K562 (cell line): ENCODE data around the gene RTBDN. TPM values are rescaled to one million over a fixed set of nuclear protein-coding genes. Genes with fewer than 3 reads are reported as not detected.

Experiments
- ARID3B ChIP-seq: fragments of 250-450 bp; sonication (Bioruptor Pico); IDR thresholded peaks from 2 replicates; pipeline ENCODE4 v1.4.0; 2020; ENCODE audit warnings: borderline replicate concordance
- BHLHE40 ChIP-seq: IDR thresholded peaks from 2 replicates; pipeline ENCODE4 v1.6.1; 2011; ENCODE audit warnings: low read length, improper control_type of control experiment
- CBX3 ChIP-seq, 2 experiments: IDR thresholded peaks; 1 replicate in 1 of 2; 2 replicates in 1 of 2; pipeline ENCODE4 v1.6.1; 2012; ENCODE audit warnings: inconsistent platforms in 2 of 2, low read length in 2 of 2, borderline replicate concordance in 1 of 2, control low read depth in 1 of 2
- HIVEP1 ChIP-seq: fragments of 250-450 bp; sonication (Bioruptor Pico); IDR thresholded peaks from 2 replicates; pipeline ENCODE4 v1.4.0; 2020; ENCODE audit warnings: mild to moderate bottlenecking
- MBD2 ChIP-seq: sonication (generic); IDR thresholded peaks from 2 replicates; pipeline ENCODE4 v1.6.1; 2016; ENCODE audit warnings: low read depth, borderline replicate concordance
- NFIX ChIP-seq: fragments of 250-450 bp; sonication (Bioruptor Pico); IDR thresholded peaks from 2 replicates; pipeline ENCODE4 v1.4.0; 2020; ENCODE audit warnings: low read depth, mild to moderate bottlenecking, moderate library complexity
- SRSF7 ChIP-seq: fragments of 200-400 bp; formaldehyde crosslinking; optimal IDR thresholded peaks from 2 replicates; pipeline ENCODE3; 2017; ENCODE audit warnings: mild to moderate bottlenecking, low read depth, low read length
- ZNF134 ChIP-seq: fragments of 250-450 bp; sonication (Bioruptor Pico); conservative IDR thresholded peaks from 2 replicates; pipeline ENCODE4 v1.4.0; 2020
- ZNF197 ChIP-seq: fragments of 200-800 bp; sonication (Bioruptor generic); IDR thresholded peaks from 2 replicates; pipeline ENCODE4 v1.6.1; 2016; ENCODE audit warnings: low read depth, missing genetic modification characterization, missing compliant biosample characterization
- ZNF77 ChIP-seq: fragments of 250-450 bp; sonication (Bioruptor Pico); IDR thresholded peaks from 2 replicates; pipeline ENCODE4 v1.5.0; 2020
- ZSCAN32 ChIP-seq: fragments of 450-650 bp; formaldehyde crosslinking; IDR thresholded peaks from 2 replicates; pipeline ENCODE4 v1.4.0; 2020; ENCODE audit warnings: mild to moderate bottlenecking, moderate library complexity
- ZZZ3 ChIP-seq: fragments of 450-650 bp; IDR thresholded peaks from 2 replicates; pipeline ENCODE4 v1.6.1; 2016; ENCODE audit warnings: antibody characterized with exemption, mild to moderate bottlenecking, moderate library complexity
- polyA plus RNA-seq, 8 experiments: library from polyadenylated mRNA; depleted of rRNA in 4 of 8; stranded (reverse) in 5 of 8; unstranded in 3 of 8; fragments of >200 nt; fragmentation: Nextera tagmentation in 2 of 8; fragmentation: Illumina TruSeq in 1 of 8; extraction: Ambion mirVana in 2 of 8; extraction: Trizol in 1 of 8; gene quantifications; 2 replicates each; pipeline versions ENCODE4 v1.2.1 to v1.2.3, GENCODE V29; 2011 to 2014; ENCODE audit warnings: inconsistent platforms in 1 of 8, missing spikeins in 1 of 8
- total RNA-seq, 7 experiments: library from RNA; depleted of rRNA in 6 of 7; stranded (reverse); fragments of >200 nt in 6 of 7; fragmentation: Illumina TruSeq in 2 of 7; extraction: Trizol in 2 of 7; gene quantifications; 2 replicates each; pipeline versions ENCODE4 v1.2.1 to v1.2.3, GENCODE V29; 2011 to 2021; ENCODE audit warnings: low replicate concordance in 1 of 7
- TF ChIP-seq, protein P1 (sequence below), 2 experiments: fragments of 450-650 bp in 1 of 2; IDR thresholded peaks; 2 replicates each; pipeline ENCODE4 v1.6.1; 2011 to 2017; ENCODE audit warnings: low read depth in 2 of 2, antibody characterized with exemption in 1 of 2, borderline replicate concordance in 1 of 2, low read length in 1 of 2, mild to moderate bottlenecking in 1 of 2, mixed read lengths in 1 of 2; ENCODE audit not compliant: control insufficient read depth in 1 of 2
- TF ChIP-seq, protein P2 (sequence below): fragments of 250-450 bp; sonication (Bioruptor Pico); IDR thresholded peaks from 2 replicates; pipeline ENCODE4 v1.8.0; 2022; ENCODE audit warnings: inconsistent platforms, mild to moderate bottlenecking, moderate library complexity, borderline replicate concordance
- TF ChIP-seq, protein P3 (sequence below): fragments of 450-650 bp; IDR thresholded peaks from 2 replicates; pipeline ENCODE4 v1.6.1; 2017; ENCODE audit warnings: antibody characterized with exemption
- TF ChIP-seq, protein P4 (sequence below): fragments of 250-450 bp; sonication (Bioruptor Pico); IDR thresholded peaks from 2 replicates; pipeline ENCODE4 v1.5.0; 2021

Gene RTBDN
- total and polyA plus RNA-seq, 9 of the 15 experiments (the other 6 are each of a cell fraction or from before 2014, with no cell fraction given) = 0.20 to 2.3 (median 0.72) TPM; not detected in 1

- TF ChIP-seq, protein P1, sequence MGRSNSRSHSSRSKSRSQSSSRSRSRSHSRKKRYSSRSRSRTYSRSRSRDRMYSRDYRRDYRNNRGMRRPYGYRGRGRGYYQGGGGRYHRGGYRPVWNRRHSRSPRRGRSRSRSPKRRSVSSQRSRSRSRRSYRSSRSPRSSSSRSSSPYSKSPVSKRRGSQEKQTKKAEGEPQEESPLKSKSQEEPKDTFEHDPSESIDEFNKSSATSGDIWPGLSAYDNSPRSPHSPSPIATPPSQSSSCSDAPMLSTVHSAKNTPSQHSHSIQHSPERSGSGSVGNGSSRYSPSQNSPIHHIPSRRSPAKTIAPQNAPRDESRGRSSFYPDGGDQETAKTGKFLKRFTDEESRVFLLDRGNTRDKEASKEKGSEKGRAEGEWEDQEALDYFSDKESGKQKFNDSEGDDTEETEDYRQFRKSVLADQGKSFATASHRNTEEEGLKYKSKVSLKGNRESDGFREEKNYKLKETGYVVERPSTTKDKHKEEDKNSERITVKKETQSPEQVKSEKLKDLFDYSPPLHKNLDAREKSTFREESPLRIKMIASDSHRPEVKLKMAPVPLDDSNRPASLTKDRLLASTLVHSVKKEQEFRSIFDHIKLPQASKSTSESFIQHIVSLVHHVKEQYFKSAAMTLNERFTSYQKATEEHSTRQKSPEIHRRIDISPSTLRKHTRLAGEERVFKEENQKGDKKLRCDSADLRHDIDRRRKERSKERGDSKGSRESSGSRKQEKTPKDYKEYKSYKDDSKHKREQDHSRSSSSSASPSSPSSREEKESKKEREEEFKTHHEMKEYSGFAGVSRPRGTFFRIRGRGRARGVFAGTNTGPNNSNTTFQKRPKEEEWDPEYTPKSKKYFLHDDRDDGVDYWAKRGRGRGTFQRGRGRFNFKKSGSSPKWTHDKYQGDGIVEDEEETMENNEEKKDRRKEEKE (IDR thresholded peaks at IDR 0.05; ENCODE audit: borderline replicate concordance in 1 of 2, control insufficient read depth in 1 of 2, low read depth in 2 of 2, low read length in 1 of 2) = no peak
- TF ChIP-seq SRSF7 = no peak
- TF ChIP-seq HIVEP1 (CRISPR knock-in tag) = no peak
- no peak for TF ChIP-seq ZNF197
- TF ChIP-seq ARID3B = no peak
- no peak for TF ChIP-seq ZNF134 (CRISPR knock-in tag)
- TF ChIP-seq BHLHE40 = no peak; the same call in 1 of the 2 replicates
- TF ChIP-seq MBD2 = no peak
- TF ChIP-seq, protein P2, sequence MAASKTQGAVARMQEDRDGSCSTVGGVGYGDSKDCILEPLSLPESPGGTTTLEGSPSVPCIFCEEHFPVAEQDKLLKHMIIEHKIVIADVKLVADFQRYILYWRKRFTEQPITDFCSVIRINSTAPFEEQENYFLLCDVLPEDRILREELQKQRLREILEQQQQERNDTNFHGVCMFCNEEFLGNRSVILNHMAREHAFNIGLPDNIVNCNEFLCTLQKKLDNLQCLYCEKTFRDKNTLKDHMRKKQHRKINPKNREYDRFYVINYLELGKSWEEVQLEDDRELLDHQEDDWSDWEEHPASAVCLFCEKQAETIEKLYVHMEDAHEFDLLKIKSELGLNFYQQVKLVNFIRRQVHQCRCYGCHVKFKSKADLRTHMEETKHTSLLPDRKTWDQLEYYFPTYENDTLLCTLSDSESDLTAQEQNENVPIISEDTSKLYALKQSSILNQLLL = no peak
- TF ChIP-seq ZZZ3 = no peak
- TF ChIP-seq, protein P3, sequence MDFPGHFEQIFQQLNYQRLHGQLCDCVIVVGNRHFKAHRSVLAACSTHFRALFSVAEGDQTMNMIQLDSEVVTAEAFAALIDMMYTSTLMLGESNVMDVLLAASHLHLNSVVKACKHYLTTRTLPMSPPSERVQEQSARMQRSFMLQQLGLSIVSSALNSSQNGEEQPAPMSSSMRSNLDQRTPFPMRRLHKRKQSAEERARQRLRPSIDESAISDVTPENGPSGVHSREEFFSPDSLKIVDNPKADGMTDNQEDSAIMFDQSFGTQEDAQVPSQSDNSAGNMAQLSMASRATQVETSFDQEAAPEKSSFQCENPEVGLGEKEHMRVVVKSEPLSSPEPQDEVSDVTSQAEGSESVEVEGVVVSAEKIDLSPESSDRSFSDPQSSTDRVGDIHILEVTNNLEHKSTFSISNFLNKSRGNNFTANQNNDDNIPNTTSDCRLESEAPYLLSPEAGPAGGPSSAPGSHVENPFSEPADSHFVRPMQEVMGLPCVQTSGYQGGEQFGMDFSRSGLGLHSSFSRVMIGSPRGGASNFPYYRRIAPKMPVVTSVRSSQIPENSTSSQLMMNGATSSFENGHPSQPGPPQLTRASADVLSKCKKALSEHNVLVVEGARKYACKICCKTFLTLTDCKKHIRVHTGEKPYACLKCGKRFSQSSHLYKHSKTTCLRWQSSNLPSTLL = no peak
- no peak for TF ChIP-seq NFIX (CRISPR knock-in tag)
- TF ChIP-seq, protein P4, sequence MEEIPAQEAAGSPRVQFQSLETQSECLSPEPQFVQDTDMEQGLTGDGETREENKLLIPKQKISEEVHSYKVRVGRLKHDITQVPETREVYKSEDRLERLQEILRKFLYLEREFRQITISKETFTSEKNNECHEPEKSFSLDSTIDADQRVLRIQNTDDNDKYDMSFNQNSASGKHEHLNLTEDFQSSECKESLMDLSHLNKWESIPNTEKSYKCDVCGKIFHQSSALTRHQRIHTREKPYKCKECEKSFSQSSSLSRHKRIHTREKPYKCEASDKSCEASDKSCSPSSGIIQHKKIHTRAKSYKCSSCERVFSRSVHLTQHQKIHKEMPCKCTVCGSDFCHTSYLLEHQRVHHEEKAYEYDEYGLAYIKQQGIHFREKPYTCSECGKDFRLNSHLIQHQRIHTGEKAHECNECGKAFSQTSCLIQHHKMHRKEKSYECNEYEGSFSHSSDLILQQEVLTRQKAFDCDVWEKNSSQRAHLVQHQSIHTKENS (CRISPR knock-in tag) = no peak
- TF ChIP-seq ZSCAN32 (CRISPR knock-in tag) = no peak
- no peak for TF ChIP-seq ZNF77 (CRISPR knock-in tag)
- TF ChIP-seq CBX3 (IDR thresholded peaks at IDR 0.05; ENCODE audit: borderline replicate concordance in 1 of 2, low read length in 2 of 2) = no peak
These were observed 55.0 kb downstream of the RTBDN start (continued) for GRCh38 chr19:12779162-12779993.
